ENCODE results near the gene SKIDA1. TPM values are rescaled to one million over a fixed set of nuclear protein-coding genes. Genes with fewer than 3 reads are reported as not detected.

SKIDA1 gene
- total RNA-seq, 2 experiments from 2014 or later: 0.25 to 0.38 TPM

GRCh38 chr10:21526860-21527597, 1.5 kb upstream of the SKIDA1 start:
- peaks cover 22% of the 10 kb centered on the region for H3K27me3 Mint-ChIP-seq
- peak; percentile 41 for DNase-seq
- no peaks in the 10 kb centered on the region for H3K9me3 Mint-ChIP-seq
- no peaks in the 10 kb centered on the region for H3K36me3 Mint-ChIP-seq (ENCODE audit: low read depth)
- H3K27ac Mint-ChIP-seq: peak overlapping the region; percentile 81
- peaks cover 27% of the 10 kb centered on the region for H3K4me1 Mint-ChIP-seq
- CTCF ChIA-PET: interaction anchor here (1.3 kb wide), 1 partner anchor 31 kb away, joined by 4 read pairs; no protein-coding TSS in a partner anchor
- POLR2A ChIA-PET: interaction anchor here (0.7 to 2.8 kb wide), 8 partner anchors 9 to 702 kb away, joined by 3 to 17 read pairs (median 3); no protein-coding TSS in a partner anchor
- peak overlapping the region; percentile 80 for H3K4me3 Mint-ChIP-seq

DNA sequence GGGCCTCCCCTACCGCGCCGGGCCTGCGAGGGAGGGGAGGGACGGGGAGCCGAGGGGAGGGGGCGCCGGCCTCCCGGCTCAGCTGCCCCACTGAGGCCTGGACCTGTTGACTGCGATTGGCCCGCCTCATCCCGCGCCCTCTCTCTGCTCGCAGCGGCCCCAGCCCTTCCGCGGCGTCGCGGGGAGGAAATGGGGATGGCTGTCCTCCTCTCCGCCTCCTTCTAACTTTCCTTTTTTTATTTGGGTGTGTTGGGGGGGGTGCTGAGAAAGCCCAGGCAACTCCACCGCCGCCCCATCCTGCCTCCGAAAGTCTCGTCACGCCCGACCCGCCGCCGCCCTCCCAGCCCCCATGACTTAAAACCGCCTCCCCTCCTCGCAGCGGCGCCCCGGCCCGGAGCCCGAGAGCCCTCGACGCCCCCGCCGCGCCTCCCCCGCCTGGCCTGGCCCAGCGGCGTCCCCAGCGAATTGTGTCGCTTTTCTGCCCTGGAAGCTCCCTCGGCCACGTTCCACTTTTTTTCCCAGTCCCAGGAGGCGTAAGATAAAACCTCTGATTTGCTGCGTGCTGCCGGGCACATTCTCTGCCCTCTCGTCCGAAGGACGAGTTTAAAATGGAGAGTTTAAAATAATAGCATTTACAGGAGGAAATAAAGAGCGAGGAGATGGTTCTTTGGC, 842 bp upstream of the SKIDA1 start:
- H3K27ac Mint-ChIP-seq: peak overlapping the region; percentile 81

DNA sequence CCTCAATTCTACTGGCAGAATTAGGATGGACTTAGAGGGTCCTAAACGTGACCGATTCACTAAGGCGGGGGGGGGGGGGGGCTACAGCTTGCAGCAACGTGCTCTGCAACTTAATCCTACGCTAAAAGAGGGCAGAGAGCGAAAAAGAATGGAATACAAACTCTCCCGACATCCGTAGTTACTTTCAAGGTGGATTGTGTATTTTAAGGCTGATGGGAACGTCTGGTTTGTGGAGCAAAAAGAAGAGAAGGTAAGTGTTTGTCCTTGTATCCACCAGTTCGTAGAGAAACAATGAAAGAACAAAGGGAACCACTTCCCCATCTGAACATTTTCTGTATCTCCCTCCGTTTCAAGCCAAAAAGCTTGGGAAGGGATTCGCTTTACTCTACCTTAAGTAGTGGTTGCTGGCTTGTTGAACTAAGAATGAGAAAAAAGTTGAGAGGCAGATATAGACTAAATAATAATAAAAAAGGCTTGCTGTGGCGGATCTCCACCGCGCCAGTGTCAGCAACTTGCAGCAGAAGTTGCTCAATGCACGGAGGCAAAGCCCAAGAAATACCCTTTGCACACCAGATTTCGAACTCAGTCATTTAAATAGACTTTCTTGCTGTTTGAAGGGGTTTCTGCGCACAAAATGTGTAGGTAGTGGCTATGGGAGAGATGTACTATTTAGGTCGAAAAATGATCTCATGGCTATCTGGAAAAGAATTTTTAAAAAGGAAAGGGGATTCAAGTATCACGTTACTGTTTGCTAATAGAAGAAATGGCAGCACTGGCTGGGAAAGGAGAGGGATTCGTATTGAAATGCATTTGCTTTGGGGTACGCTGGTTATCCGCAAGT, 736 bp downstream of the SKIDA1 start:
- Mint-ChIP-seq H3K4me1 (peaks cover 43% of the 10 kb centered on the region), H3K27ac (peak overlapping the region; percentile 47), H3K27me3 (peaks cover 37% of the 10 kb centered on the region), H3K9me3 (no peaks in the 10 kb centered on the region), H3K4me3 (peak overlapping the region; percentile 83), H3K36me3 (ENCODE audit: low read depth) (no peaks in the 10 kb centered on the region)
- ChIA-PET CTCF (interaction anchor here (0.6 to 1.2 kb wide), 3 partner anchors 29 to 148 kb away, joined by 4 to 7 read pairs (median 5); no protein-coding TSS in a partner anchor), POLR2A (interaction anchor here (0.7 to 2.8 kb wide), 5 partner anchors 9 to 704 kb away, joined by 3 to 17 read pairs (median 9); partner anchors contain the start of genes DNAJC1 and MLLT10)
- no peak for DNase-seq

More for the DNA sequence above, 842 bp upstream of the SKIDA1 start:
- CTCF ChIA-PET: interaction anchor here (1.1 kb wide), 1 partner anchor 30 kb away, joined by 7 read pairs; no protein-coding TSS in a partner anchor
- Mint-ChIP-seq H3K4me3 (peak overlapping the region; percentile 80), H3K27me3 (peaks cover 26% of the 10 kb centered on the region), H3K36me3 (ENCODE audit: low read depth) (no peaks in the 10 kb centered on the region), H3K9me3 (no peaks in the 10 kb centered on the region), H3K4me1 (peaks cover 27% of the 10 kb centered on the region)
- POLR2A ChIA-PET: interaction anchor here (0.7 to 2.8 kb wide), 9 partner anchors 7 to 911 kb away, joined by 3 to 17 read pairs (median 4); partner anchors contain the start of genes DNAJC1 and MLLT10
- DNase-seq: peak; percentile 61

DNA sequence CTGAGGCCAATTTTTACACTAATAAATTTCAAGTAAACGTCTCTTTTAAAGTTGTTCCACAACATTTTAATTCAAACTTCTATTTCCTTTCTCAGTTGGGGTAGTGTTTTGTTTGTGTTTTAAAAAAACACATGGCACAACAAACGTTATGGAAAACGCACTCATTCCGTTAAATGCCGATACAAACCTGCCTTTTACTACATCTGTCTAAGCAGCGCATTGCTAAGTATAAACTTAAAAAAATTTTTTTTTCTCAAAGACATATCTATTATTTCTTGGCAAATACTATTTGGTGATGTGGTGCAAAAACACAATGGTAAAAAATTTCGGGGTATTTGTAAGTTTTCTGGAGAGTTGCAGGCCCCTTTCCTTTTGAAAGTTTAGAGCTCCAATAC, 1.4 kb downstream of the SKIDA1 start:
- no peak overlapping the region for H3K4me3 Mint-ChIP-seq
- no peaks in the 10 kb centered on the region for H3K9me3 Mint-ChIP-seq
- CTCF ChIA-PET: interaction anchor here (1.2 kb wide), 1 partner anchor 29 kb away, joined by 5 read pairs; no protein-coding TSS in a partner anchor
- no peak overlapping the region for H3K27ac Mint-ChIP-seq
- POLR2A ChIA-PET: interaction anchor here (0.7 kb wide), 1 partner anchor 27 kb away, joined by 3 read pairs; no protein-coding TSS in a partner anchor
- H3K4me1 Mint-ChIP-seq: peaks cover 49% of the 10 kb centered on the region
- no peak for DNase-seq
- no peaks in the 10 kb centered on the region for H3K36me3 Mint-ChIP-seq (ENCODE audit: low read depth)
- H3K27me3 Mint-ChIP-seq: peaks cover 39% of the 10 kb centered on the region

DNA sequence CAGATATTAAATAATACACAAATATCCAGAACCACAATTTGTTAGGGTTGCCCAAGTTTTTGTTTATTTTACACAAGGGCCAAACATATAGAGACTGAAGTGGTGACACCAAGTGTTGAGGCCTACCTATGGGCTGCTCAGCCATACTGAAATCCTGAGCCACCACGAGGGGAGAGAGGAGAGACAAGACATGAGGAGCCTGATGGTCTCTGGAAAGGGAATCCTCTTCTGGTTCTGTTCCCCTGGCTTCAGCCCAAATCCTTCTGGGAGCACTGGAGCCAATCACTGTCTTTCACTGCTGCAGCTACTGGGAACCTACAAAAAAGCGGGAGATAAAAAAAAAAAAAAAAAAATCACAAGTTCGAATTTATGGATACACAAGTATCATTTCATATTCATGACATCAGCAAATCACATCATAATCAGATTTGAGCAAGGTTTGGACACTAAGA, 1.9 kb downstream of the SKIDA1 start:
- DNase-seq: no peak
- CTCF ChIA-PET: interaction anchor here (1.2 kb wide), 1 partner anchor 28 kb away, joined by 5 read pairs; no protein-coding TSS in a partner anchor
- H3K27ac Mint-ChIP-seq: no peak overlapping the region
- H3K4me3 Mint-ChIP-seq: no peak overlapping the region
- no peaks in the 10 kb centered on the region for H3K36me3 Mint-ChIP-seq (ENCODE audit: low read depth)
- POLR2A ChIA-PET: interaction anchor here (0.7 kb wide), 1 partner anchor 27 kb away, joined by 3 read pairs; no protein-coding TSS in a partner anchor
- H3K27me3 Mint-ChIP-seq: peaks cover 42% of the 10 kb centered on the region
- peaks cover 53% of the 10 kb centered on the region for H3K4me1 Mint-ChIP-seq
- H3K9me3 Mint-ChIP-seq: no peaks in the 10 kb centered on the region

DNA sequence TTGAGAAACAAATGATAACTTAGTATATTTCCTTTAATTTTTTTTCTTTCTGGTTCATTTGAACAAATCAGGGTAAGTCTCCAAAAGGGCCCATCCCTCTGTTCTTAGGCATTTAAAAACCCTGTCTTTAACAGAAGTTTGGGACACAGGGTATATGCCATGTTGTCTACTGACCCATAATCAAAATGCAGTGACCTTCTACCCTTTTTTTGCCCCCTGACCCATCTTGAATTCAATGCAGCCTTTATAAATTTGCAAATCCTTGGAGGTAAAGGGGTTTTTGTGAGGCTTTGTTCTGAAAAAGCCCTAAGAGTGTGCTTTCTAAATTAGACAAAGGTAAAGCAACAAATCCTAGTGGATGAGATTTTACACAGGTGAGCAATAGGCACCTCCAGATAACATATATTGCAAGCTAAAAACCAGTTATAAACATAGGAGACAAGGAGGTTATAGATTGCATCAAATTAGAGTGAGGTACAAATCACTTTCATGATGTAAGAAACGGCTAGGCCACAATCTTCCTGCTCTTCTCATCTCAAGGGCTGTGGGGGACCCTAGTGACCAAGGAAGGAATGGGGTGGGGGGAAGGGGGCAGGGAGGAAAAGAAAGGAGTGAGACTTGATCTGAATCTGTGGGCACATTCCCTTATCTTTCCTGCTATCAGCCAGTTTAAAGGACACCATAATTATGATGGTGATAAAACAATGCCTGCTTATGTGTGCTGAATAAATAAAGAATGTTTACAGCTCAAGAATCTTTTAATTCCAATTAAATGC, 2.7 kb downstream of the SKIDA1 start:
- H3K27me3 Mint-ChIP-seq: peaks cover 43% of the 10 kb centered on the region
- H3K4me3 Mint-ChIP-seq: no peak overlapping the region
- peaks cover 56% of the 10 kb centered on the region for H3K4me1 Mint-ChIP-seq
- CTCF ChIA-PET: no interaction called here
- POLR2A ChIA-PET: no interaction called here
- H3K36me3 Mint-ChIP-seq (ENCODE audit: low read depth): no peaks in the 10 kb centered on the region
- no peak for DNase-seq
- H3K9me3 Mint-ChIP-seq: no peaks in the 10 kb centered on the region
- H3K27ac Mint-ChIP-seq: no peak overlapping the region

DNA sequence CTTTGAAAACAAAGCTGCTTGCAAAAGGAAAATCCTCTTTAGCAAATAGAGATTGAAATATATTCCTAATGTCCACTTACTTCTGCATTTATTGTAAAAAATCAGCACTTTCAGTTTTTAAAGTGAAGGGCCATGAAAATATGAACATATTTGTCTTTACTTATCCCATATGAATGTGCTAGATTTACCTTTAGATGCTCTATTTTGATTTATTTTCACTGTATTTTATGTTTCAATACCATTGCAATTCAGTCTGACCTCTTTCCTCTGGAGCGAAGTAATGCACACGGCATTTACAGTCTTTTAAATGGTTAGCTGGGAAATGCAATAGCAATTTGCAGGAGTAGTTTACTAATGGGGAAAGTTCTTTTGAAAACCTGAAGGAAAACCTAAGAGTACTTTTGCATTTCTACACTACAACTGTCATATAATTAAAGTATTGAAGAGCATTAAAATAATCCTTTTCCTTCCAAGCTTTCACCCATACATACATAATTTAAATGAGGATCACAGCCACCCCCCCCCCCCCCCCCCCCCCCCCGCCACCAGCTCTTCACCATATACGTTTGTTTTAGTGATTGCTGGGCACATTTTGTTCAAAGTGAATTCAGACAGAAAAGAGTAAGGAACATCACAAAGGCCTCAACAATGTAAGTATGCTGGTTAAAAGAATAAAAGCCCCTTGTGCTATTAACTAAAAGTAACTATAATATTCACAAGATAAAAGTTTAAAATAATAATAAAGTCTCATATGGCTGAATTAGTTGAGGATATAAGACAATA, 3.5 kb downstream of the SKIDA1 start:
- POLR2A ChIA-PET: no interaction called here
- Mint-ChIP-seq H3K9me3 (no peaks in the 10 kb centered on the region), H3K4me1 (peaks cover 58% of the 10 kb centered on the region), H3K27ac (no peak overlapping the region), H3K36me3 (ENCODE audit: low read depth) (no peaks in the 10 kb centered on the region), H3K4me3 (no peak overlapping the region), H3K27me3 (peaks cover 44% of the 10 kb centered on the region)
- DNase-seq: no peak
- CTCF ChIA-PET: interaction anchor here (1.7 to 4.0 kb wide), 2 partner anchors 11 to 25 kb away, joined by 6 to 39 read pairs; partner anchors contain the start of gene MLLT10

GRCh38 chr10:21520949-21521348, 4.5 kb downstream of the SKIDA1 start:
- H3K36me3 Mint-ChIP-seq (ENCODE audit: low read depth): no peaks in the 10 kb centered on the region
- no peak overlapping the region for H3K27ac Mint-ChIP-seq
- H3K4me3 Mint-ChIP-seq: peak overlapping the region; percentile 18
- H3K27me3 Mint-ChIP-seq: peaks cover 45% of the 10 kb centered on the region
- DNase-seq: no peak
- CTCF ChIA-PET: interaction anchor here (0.7 to 4.0 kb wide), 3 partner anchors 12 to 1636 kb away, joined by 3 to 39 read pairs (median 6); partner anchors contain the start of gene MLLT10
- POLR2A ChIA-PET: interaction anchor here (1.6 to 1.8 kb wide), 2 partner anchors 12 to 25 kb away, joined by 4 to 5 read pairs; no protein-coding TSS in a partner anchor
- peaks cover 53% of the 10 kb centered on the region for H3K4me1 Mint-ChIP-seq
- no peaks in the 10 kb centered on the region for H3K9me3 Mint-ChIP-seq

DNA sequence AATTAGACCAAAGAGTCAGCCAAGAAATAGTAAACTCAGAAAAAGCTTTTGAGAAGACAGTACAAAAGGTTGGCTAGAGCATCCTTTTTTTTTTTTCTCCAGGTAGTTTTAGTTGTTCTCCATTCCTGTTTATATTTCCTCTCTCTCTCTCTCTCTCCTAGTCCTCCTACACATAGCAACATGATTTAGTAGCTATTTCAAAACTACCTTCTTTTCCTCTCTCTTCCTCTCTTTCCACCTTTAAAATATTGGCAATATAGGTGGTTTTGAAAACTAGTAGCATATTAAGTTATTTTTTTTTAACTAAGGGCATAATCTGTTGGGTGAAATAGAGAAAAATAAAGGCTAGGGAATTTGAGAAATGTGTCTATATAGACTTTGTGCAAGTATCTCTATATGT, 5.0 kb downstream of the SKIDA1 start:
- Mint-ChIP-seq H3K4me3 (peak overlapping the region; percentile 18), H3K9me3 (no peaks in the 10 kb centered on the region), H3K27me3 (peaks cover 50% of the 10 kb centered on the region), H3K36me3 (ENCODE audit: low read depth) (no peaks in the 10 kb centered on the region), H3K4me1 (peaks cover 56% of the 10 kb centered on the region), H3K27ac (no peak overlapping the region)
- no peak for DNase-seq
- CTCF ChIA-PET: interaction anchor here (1.7 to 4.0 kb wide), 2 partner anchors 13 to 23 kb away, joined by 6 to 39 read pairs; partner anchors contain the start of gene MLLT10
- POLR2A ChIA-PET: interaction anchor here (0.6 to 1.8 kb wide), 4 partner anchors 10 to 1162 kb away, joined by 3 to 5 read pairs (median 4); no protein-coding TSS in a partner anchor

- H3K36me3 Mint-ChIP-seq (ENCODE audit: low read depth): no peaks in the 10 kb centered on the region
- ChIA-PET POLR2A (interaction anchor here (0.6 to 1.8 kb wide), 4 partner anchors 11 to 1163 kb away, joined by 3 to 5 read pairs (median 4); no protein-coding TSS in a partner anchor), CTCF (interaction anchor here (1.7 to 4.0 kb wide), 2 partner anchors 13 to 23 kb away, joined by 6 to 39 read pairs; partner anchors contain the start of gene MLLT10)
- H3K4me1 Mint-ChIP-seq: peaks cover 51% of the 10 kb centered on the region
- H3K27ac Mint-ChIP-seq: peak overlapping the region; percentile 18
- no peaks in the 10 kb centered on the region for H3K9me3 Mint-ChIP-seq
- peaks cover 55% of the 10 kb centered on the region for H3K27me3 Mint-ChIP-seq
- H3K4me3 Mint-ChIP-seq: peak overlapping the region; percentile 80
- no peak for DNase-seq
These were observed 5.5 kb downstream of the SKIDA1 start for GRCh38 chr10:21519941-21520436.

Data from activated CD4-positive, alpha-beta memory T cell treated with anti-CD3 and anti-CD28 coated beads, Interleukin-2, amount 10 ng/mL, durations not matched to agents 7 days and 5 days (primary cell).